HG03469 (cell line): Measurements from ENCODE around the gene NFATC1.

Experiments used
- ATAC-seq: cut with Tn5 transposase; IDR thresholded peaks from one replicate; pipeline ENCODE4 v1.9.1; 2021; ENCODE audit warnings: mild to moderate bottlenecking, moderate library complexity, moderate number of reproducible peaks; ENCODE audit not compliant: unreplicated experiment

The NFATC1 gene

DNA sequence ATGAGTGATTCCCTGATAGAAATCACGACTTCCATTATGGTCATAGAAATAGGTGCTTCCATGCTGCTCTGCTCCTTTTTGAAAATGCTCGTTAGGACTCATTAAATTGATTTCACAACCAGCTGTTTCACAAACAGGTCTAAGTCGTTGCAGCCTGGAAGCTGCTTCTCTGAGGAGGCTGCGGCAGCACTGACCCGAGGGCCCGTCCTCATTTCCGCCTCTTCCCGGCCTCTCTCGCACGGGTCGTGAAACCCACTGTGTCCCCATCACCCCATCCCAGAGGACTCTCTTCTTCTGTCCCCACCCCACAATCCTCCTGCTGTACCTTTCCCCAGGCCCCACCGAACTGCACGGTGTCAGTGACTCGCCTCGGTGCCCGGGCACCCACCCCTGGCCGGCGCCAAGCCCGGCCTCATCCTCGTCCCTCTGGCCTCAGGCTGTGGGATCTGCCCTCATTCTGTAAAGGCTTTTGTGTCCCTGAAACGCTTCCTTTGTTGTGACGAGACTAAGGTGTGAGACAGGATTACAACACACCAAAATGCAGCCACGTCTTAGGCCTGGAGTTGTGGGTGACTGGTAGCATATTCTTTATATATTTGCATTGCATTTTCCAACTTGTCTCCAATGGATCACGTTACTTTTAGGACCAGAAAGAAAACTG, 171.2 kb downstream of the NFATC1 start:
- no peak for ATAC-seq

DNA sequence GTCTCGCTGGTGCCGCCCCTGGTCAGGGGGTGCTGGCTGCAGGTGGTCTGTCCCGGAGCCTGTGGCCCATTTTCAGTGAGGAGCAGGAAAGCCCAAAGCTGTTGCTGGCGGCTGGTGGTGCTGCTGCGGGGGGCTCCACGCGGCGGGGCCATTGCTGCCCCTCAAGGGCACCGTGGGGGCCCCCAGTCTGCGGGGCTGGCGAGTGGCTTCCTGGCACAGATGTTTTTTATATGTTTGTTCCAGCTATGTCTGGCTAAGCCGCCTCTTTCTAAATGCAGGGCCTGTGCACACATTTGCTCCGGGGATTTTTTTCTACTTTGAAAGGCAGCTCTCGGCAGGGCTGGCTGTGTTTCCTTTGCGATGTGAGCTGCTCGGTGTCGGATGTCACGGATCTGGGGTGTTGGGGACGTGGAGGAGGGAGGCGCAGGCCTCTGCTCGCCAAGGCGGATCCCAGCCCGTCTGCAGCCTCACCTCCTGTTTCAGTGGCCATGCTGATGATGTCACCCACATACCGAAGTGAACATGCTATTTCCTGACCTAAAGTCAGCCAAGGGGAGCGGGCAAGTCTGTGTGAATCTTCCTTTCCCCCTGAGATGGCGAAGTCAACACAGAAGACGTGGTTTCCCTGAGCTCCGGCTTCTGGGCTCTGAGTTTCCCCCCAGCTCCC, 171.9 kb downstream of the NFATC1 start:
- ATAC-seq = no peak

DNA sequence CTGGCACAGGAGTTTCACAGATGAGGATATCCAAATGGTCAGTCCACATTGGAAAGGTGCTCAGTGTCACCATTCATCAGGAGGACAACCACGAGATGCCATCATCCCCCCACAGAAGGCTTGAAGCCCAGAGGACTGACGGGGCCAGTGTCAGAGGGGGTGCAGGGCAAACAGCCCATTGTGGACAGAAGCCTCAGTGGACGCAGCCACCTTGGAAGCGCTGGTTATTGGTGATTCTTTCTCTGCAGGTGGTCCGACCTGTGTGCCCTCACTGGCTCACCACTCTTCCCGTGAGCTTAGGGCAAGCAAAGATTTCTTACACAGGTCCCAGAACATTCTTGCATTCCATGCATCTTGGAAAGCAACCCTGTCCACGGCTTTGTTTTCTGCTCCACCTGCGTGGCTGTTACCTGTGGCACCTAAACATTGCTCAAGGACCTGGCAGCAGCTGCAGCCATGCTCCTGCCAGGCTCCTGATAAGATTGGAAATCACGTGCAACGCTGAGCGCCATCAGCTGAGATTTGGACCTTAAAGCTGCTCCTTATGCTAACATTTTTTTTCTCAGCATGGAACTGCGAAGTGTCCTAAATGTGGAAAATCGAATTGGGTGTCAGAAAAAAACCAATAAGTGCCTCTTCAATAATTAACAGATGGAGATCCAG, 172.9 kb downstream of the NFATC1 start:
- ATAC-seq = no peak

DNA sequence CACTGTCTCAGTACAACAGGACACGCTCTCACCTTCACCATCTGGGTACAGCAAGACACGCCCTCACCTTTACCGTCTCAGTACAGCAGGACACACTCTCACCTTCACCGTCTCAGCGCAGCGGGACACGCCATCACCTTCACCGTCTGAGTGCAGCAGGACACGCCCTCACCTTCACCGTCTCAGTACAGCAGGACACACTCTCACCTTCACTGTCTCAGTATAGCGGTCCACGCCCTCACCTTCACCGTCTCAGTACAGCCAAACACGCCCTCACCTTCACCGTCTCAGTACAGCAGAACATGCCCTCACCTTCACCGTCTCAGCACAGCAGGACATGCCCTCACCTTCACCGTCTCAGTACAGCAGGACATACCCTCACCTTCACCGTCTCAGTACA, 174.0 kb downstream of the NFATC1 start:
- ATAC-seq = no peak

DNA sequence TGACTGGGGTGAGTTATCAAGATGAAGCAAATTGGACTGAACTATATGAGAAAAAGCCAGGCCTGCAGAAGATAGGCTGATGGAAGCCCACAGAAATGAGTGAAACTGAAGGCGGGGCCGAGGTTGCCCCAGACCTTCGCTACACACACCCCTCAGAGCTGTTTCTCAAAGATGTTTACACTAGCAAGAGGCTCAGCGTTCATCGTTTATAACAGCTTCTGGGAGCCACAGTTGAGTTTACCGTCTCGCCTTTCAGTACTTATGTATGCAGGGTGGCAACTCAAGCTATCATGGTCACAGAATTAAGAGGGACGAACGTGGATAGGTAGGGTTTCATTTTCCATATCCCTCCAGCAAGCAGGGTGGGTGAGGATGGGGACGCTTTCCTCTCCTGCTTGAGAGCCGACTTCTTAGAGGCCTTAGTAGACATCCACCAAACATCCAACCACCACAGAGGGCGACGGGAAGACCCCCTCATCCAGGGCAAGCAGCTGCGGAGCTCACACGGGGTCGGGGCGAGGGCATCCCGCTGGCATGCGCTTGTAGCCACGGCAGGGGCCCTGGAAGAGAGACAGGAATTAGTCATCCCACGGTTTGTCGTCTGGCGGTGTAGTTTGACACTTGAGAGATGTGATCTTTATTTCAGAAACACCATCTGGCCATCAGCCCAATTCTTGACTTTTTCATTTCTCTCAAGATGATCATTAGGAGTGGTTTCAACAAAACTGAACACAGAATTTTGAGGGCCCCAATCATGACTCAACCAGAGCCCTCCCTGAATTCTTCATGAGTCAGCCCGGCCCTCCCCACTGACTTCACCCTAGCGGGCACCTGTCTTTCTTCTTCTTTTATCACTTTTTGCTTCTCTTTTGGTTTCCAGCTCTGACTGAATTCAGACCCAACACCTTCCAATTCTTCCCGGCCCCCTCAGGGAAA, 174.8 kb downstream of the NFATC1 start:
- no peak for ATAC-seq

DNA sequence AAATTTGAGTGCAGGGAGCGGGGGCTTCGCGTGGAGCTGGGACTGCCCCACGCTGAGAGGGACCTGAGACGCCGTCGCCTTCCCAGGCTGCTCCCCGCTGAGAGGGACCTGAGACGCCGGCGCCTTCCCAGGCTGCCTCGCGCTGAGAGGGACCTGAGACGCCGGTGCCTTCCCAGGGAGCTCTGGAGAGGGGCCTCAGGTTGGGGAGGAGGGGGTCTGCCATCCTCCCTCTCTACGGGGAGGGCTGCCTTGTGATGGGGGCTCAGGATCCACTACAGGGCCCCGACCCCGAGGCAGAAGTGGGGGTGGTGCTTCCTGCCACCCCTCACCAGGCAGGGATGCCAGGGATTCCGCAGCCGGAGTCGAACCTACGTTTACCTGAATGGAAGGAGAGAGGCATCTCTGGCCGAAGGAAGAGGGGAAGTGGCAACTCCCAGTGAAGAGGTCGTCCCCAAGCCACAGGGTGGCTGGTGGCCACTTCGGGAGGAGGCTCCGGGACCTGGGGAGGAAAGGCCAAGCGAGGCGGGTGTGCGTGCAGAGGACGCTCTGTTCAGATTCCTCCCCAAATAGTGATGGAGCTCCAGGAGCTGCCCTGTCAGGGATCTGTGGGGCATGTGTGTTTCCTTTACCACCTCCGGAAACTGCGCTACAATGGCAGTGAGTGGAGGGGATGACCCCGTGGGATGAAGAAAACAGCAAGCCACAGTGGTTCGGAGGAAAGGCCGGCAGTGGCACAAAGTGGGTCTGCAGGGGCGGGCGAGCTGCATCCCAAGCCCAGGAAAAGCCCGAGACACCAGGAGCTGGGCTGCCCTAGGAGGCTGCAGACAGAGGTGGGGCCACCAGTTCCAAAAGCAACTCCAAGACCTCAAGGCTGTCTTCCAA, 175.7 kb downstream of the NFATC1 start:
- no peak for ATAC-seq

DNA sequence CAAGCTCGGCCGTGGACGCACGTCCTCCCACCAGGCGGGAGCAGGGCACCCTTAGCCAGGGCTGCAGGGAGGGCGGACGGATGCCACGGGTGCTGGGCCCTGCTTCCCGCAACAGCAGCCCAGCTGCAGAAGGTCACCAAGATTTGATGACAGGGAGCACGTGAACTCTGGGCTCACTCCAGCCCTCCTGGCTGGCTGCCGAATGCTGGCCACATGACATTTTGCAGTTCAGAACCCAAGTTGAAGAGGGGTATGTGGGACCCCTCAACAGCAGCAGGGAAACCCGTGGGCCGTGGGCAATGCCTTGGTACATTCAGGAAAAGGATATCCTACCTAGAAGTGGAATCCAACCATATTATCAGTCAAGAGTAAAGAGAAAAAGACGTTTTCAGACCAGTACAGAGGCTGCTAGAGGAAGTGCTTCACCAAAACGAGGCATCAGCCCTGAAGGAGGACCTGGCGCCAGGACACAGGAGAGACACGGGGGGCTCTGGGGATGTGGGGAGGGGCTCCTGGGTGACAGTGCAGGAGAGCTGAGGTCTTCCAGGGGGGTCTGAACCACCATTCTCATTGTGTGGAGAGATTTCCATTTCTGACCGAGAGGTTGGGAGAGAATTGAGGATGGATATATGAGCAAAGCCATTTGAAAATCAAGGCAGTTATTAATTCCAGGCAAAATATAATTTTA, 176.5 kb downstream of the NFATC1 start:
- no peak for ATAC-seq

DNA sequence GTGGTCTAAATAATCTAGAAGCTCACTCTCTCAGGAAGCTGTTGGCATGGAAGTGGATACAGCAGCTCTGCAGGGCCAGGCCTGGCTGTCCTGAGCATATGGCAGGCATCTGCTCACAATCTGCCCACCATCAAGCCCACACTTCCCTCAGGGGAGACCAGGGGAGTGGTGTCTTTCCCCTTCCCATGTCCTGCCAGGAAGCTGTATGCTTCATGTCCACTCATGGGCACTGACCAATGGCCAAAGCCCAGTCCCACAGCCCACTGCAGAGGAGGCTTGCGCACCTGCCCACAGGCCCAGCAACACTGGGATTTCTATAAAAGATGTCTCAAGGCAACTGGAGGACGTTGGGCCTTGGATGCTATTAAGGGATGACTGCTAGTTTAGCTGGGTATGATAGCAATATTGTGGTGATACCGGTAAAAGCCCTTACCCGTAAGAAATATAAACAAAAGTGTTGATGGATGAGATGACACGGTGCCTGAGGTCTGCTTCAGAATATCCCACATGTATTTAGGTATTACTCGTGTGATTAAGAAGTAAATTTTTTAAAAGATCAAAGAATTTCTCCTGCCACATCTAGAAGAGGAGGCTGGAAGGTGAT, 177.2 kb downstream of the NFATC1 start:
- ATAC-seq = no peak

DNA sequence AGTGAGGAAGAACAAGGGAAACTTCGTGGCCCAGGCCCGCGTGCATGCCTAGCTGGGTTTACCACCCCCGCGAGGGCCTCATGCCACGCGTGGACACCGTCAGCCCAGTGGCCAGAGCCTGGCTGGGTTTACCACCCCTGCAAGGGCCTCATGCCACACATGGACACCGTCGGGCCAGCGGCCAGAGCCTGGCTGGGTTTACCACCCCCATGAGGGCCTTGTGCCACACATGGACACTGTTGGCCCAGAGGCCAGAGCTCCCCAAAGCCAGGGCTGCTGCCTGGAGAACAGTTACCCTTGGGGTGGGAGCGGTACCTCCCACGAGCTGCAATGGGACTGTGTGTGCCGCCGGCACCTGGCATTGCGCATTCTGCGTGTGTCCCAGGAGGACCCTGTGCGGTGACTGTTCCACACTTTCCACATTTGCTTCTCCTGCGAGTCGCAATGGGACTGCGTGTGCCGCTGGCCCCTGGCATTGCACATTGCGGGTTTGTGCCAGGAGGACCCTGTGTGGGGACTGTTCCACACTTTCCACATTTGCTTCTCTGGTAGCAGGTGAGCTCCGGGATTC, 178.3 kb downstream of the NFATC1 start:
- no peak for ATAC-seq

DNA sequence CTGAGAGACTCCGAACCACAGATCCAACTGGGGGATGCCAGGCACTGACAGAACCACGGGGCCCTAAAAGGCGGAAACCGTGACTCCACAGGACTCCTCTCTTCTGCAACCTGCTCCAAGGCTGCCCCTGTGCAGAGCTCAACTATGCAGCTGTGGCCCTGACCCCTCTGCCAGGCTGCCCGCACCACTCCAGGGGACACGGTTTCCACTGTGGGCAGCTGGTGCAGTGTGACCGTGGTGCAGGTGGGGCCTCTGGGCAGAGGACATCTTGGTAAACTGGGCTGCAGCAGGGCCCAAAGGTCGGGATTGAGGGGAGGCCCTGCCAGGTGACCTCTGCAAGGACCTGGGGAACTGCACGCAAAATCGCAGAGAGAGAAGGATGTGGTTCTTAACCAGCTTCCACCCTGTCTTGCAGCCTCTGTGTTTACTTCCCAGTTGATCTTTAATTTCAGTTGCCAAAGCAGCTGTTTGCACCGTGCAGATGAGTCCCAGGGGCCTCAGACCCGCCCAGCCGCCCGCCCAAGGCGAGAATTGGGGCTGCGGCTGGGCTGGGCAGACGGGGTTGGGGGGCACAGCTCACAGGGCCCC, 179.3 kb downstream of the NFATC1 start:
- no peak for ATAC-seq

DNA sequence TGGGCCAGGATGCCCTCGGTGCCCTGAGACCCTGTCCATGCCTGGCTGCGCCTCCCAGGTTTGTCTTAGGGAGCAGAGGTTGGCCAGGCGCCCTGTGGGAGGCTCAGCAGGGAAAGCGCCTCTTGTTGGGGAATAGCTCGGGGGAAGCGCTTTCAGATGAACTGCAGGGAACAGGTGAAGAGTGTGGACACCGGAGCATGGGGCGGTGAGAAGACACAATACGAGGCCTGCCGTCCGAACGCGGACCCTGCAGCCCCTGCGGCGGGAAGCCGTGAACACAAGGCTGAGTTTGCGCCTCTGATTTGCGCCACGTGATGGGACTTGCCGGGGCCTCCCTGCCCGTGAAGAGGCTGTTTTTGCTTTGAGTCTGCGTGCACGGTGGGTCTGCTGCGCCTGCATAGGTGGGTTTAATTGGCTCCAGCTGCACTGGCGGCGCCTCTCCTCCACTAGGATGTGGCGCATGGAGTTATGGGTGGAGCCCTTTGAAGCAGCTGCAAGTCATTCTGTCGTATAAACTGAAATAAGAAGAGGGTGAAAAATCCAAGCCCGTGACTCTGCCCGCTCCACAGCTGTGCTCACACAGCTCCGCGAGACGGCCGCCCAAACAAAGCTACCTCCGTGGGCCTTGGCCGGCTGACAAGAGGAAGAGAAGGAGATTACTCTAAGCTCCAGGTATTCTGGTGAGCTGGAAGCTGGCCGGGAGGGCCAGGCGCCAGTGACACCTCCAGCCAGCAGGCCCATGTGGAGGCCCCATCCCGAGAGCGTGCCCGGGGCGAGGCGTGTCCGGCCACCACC, 180.4 kb downstream of the NFATC1 start:
- no peak for ATAC-seq

DNA sequence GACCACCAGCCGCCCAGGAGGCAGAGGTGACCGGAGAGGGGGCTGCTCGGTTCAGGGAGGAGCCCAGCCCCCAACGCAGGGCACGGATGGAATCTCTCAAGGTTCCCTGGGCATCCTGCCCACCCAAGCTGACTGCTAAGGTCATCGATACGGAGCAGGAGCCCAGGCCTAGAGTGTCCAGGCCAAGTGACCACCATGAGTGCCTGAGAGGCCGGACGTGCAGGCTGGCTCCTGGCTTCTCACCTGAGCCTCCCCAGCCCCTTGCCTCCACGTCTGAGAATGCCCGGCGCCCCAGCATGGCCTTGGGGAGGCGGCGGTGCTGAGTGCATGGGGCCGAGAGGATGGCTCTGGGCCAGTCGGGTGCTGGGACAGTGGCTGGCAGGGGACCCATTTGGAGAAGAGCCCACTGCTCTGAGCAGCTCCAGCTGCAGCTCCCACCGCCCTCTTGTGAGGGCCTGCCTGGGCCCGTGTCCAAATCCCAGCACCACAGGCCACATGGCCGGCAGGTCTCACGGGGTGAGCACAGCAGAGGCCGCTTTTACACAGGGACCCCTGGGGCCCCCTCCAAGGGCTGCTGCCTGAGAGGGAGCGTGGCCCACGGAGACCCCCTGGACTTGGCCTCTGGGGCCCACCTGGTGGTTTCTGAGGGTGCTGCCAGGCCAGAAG, 181.1 kb downstream of the NFATC1 start:
- no peak for ATAC-seq

DNA sequence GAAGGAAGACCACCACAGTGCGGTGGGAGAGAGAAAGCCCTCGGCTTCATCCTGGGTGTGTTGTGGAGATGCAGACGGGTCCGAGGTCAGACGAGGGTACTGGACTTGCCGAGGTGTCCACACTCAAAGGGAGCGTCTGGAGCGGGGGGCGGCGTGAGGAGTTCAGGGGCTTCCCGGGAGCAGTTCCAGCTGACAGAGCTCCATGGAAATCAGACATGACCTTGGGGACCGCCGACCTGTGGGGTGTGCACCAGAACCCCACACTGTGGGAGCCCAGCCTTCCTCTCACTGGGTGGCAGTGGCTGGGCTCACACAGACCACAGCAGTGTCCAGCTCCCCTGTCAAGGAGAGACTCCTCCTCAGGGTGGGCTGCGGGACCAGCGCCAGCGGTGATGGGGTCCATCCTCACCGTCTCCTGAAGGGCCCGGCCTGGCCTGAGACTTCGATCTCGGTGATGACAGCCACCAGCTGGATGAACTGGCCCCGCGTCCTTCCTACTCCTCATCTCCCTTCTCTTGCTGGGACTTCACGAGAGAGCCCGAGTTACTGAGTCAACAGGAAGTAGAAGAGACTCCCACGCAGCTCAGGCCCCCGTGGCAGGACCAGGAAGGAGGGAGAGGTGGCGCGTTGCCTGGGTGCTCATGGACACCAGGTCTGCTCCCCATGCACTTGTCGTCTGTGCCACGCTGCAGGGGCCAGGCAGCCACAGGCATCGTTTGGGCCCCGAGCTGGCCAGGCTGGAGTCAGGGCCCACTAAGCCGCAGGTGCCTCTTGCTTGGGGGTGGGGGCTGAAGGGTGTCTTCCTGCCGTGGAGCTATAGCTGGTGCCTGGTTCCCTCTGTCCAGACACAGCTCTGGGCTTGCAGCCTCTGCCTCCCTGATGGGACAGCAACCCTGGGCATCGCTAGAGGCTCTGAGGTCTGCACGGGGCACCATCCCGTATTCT, 182.0 kb downstream of the NFATC1 start:
- no peak for ATAC-seq

DNA sequence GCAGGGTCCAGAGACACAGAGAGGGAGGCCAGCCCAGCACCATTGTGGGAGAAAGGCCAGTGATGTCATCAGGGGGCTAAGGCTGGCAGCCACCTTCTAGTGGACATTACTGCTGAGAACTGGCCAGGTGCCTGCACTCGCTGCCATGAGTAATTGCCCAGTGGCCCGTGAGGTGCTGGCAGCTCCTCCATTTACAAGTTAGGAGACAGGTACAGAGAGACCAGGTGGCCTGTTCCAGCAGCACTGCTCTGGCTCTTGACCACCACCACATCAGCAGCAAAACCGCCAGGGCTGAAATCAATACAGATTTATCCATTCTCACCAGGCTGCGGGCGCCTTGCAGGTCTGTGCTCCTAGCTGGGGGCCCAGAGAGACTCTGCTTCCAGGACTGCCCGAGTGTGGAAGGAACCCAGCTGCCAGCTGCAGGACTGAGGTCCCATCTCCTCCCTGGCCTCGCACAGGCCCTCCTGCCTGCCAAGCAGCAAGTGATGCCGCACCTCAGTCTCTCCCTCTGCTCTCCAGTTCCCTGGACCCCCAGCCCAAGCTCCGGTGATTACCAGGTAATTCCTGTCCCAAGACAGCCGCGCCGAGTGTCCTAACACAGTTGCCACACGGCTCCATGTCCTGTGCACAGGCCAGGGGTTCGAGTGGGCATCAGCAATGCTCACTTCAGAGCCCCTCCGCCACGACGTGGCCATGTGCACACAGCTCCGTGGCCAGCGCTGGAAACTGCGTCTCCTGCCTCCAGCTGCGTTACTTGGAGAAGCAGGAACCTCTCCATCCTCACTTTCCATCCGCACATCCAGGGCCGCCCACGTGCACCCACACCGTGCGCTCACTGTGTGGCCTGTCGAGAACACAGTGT, 182.9 kb downstream of the NFATC1 start:
- no peak for ATAC-seq
